HEK293T (cell line): ENCODE data around the gene KRT80.

ENCODE experiments used
- ARNT ChIP-seq: fragments of 450-650 bp; IDR thresholded peaks from 2 replicates; pipeline ENCODE4 v1.6.1; 2017; ENCODE audit warnings: mild to moderate bottlenecking
- BHLHE40 ChIP-seq: fragments of 450-650 bp; IDR thresholded peaks from 2 replicates; pipeline ENCODE4 v1.6.1; 2016; ENCODE audit warnings: mild to moderate bottlenecking, moderate library complexity, borderline replicate concordance
- FOXA1 ChIP-seq: fragments of 450-650 bp; IDR thresholded peaks from 2 replicates; pipeline ENCODE4 v1.6.1; 2016; ENCODE audit warnings: mild to moderate bottlenecking
- FOXM1 ChIP-seq: fragments of 450-650 bp; IDR thresholded peaks from 2 replicates; pipeline ENCODE4 v1.6.1; 2017; ENCODE audit warnings: mild to moderate bottlenecking, borderline replicate concordance
- HDGF ChIP-seq: fragments of 450-650 bp; IDR thresholded peaks from 2 replicates; pipeline ENCODE4 v1.6.1; 2017; ENCODE audit warnings: antibody characterized with exemption, borderline replicate concordance
- NFRKB ChIP-seq: fragments of 450-650 bp; IDR thresholded peaks from 2 replicates; pipeline ENCODE4 v1.6.1; 2016; ENCODE audit warnings: mild to moderate bottlenecking, moderate library complexity
- PKNOX1 ChIP-seq: fragments of 450-650 bp; IDR thresholded peaks from 2 replicates; pipeline ENCODE4 v1.6.1; 2016
- SP1 ChIP-seq: fragments of 450-650 bp; IDR thresholded peaks from 2 replicates; pipeline ENCODE4 v1.6.1; 2017
- SUZ12 ChIP-seq: fragments of 450-650 bp; IDR thresholded peaks from 2 replicates; pipeline ENCODE4 v1.6.1; 2016; ENCODE audit warnings: mild to moderate bottlenecking
- TARDBP ChIP-seq: fragments of 450-650 bp; IDR thresholded peaks from 2 replicates; pipeline ENCODE4 v1.6.1; 2016
- ZNF384 ChIP-seq: fragments of 450-650 bp; IDR thresholded peaks from 2 replicates; pipeline ENCODE4 v1.6.1; 2016

GRCh38 chr12:52122540-52122871 is 69.3 kb downstream of the KRT80 start:
- TF ChIP-seq BHLHE40 (no peak), NFRKB (no peak), PKNOX1 (no peak), TARDBP (no peak), SUZ12 (no peak), SP1 (no peak), ARNT (no peak), FOXM1 (no peak), HDGF (no peak), FOXA1 (no peak), ZNF384 (no peak)
